Measurements from ENCODE around the gene NEGR1. TPM values are rescaled to one million over a fixed set of nuclear protein-coding genes. Genes with fewer than 3 reads are reported as not detected.
A peak's percentile ranks its signal among the peaks of the same experiment; 100 is the strongest.

Gene NEGR1
- total RNA-seq, 1 donor from 2014 or later = 0.26 TPM

- no peak for TF ChIP-seq CTCF (IDR thresholded peaks at IDR 0.05; ENCODE audit: insufficient read depth, low read length, severe bottlenecking)
- FAIRE-seq = no peak
- Histone ChIP-seq H3K36me3 (ENCODE audit: control insufficient read depth, insufficient read depth, low read length) (no peaks in the 10 kb centered on the region), H3K27me3 (ENCODE audit: control insufficient read depth, insufficient read depth, low read length) (no peaks in the 10 kb centered on the region), H3K4me3 (ENCODE audit: low read depth, low read length) (no peak overlapping the region)
- DNase-seq (ENCODE audit: low read depth) = peak; percentile 7
Observed at GRCh38 chr1:71668065-71668464, 614.3 kb downstream of the NEGR1 start.

- Histone ChIP-seq H3K4me3 (ENCODE audit: low read depth, low read length) (no peak overlapping the region), H3K36me3 (ENCODE audit: control insufficient read depth, insufficient read depth, low read length) (no peaks in the 10 kb centered on the region), H3K27me3 (ENCODE audit: control insufficient read depth, insufficient read depth, low read length) (no peaks in the 10 kb centered on the region)
- DNase-seq (ENCODE audit: low read depth) (peak; percentile 15), FAIRE-seq (no peak)
- no peak for TF ChIP-seq CTCF (IDR thresholded peaks at IDR 0.05; ENCODE audit: insufficient read depth, low read length, severe bottlenecking)
Observed at GRCh38 chr1:71667216-71667615, 615.1 kb downstream of the NEGR1 start.

GRCh38 chr1:71666609-71667008 is 615.7 kb downstream of the NEGR1 start:
- FAIRE-seq (no peak), DNase-seq (ENCODE audit: low read depth) (no peak)
- no peak for TF ChIP-seq CTCF (IDR thresholded peaks at IDR 0.05; ENCODE audit: insufficient read depth, low read length, severe bottlenecking)
- Histone ChIP-seq H3K27me3 (ENCODE audit: control insufficient read depth, insufficient read depth, low read length) (no peaks in the 10 kb centered on the region), H3K36me3 (ENCODE audit: control insufficient read depth, insufficient read depth, low read length) (no peaks in the 10 kb centered on the region), H3K4me3 (ENCODE audit: low read depth, low read length) (no peak overlapping the region)

- no peak for TF ChIP-seq CTCF (IDR thresholded peaks at IDR 0.05; ENCODE audit: insufficient read depth, low read length, severe bottlenecking)
- Histone ChIP-seq H3K4me3 (ENCODE audit: low read depth, low read length) (no peak overlapping the region), H3K36me3 (ENCODE audit: control insufficient read depth, insufficient read depth, low read length) (no peaks in the 10 kb centered on the region), H3K27me3 (ENCODE audit: control insufficient read depth, insufficient read depth, low read length) (no peaks in the 10 kb centered on the region)
- DNase-seq (ENCODE audit: low read depth) (no peak), FAIRE-seq (no peak)
Observed at GRCh38 chr1:71660411-71660810, 621.9 kb downstream of the NEGR1 start.

- no peaks in the 10 kb centered on the region for H3K36me3 ChIP-seq (ENCODE audit: control insufficient read depth, insufficient read depth, low read length)
- FAIRE-seq (no peak), DNase-seq (ENCODE audit: low read depth) (no peak)
- TF ChIP-seq CTCF (IDR thresholded peaks at IDR 0.05; ENCODE audit: insufficient read depth, low read length, severe bottlenecking) = no peak
- H3K27me3 ChIP-seq (ENCODE audit: control insufficient read depth, insufficient read depth, low read length) = no peaks in the 10 kb centered on the region
- H3K4me3 ChIP-seq (ENCODE audit: low read depth, low read length) = no peak overlapping the region
Observed at GRCh38 chr1:71657891-71658679, 624.3 kb downstream of the NEGR1 start.

- H3K4me3 ChIP-seq (ENCODE audit: low read depth, low read length) = no peak overlapping the region
- H3K36me3 ChIP-seq (ENCODE audit: control insufficient read depth, insufficient read depth, low read length) = no peaks in the 10 kb centered on the region
- no peak for FAIRE-seq
- DNase-seq (ENCODE audit: low read depth) = no peak
- TF ChIP-seq CTCF (IDR thresholded peaks at IDR 0.05; ENCODE audit: insufficient read depth, low read length, severe bottlenecking) = no peak
- no peaks in the 10 kb centered on the region for H3K27me3 ChIP-seq (ENCODE audit: control insufficient read depth, insufficient read depth, low read length)
Observed at GRCh38 chr1:71656902-71657301, 625.4 kb downstream of the NEGR1 start.
